Testis (tissue), 2 donors: ENCODE results near the gene ALDH5A1.

Source experiments
- CTCF ChIP-seq, 3 experiments: fragments of 450-650 bp in 2 of 3; fragments of 200-600 bp in 1 of 3; sonication (generic) in 1 of 3; IDR thresholded peaks; one replicate each; pipeline ENCODE4 v1.5.1; 2016 to 2019; ENCODE audit warnings: antibody characterized with exemption in 3 of 3, mild to moderate bottlenecking in 2 of 3, moderate library complexity in 1 of 3
- POLR2A ChIP-seq: fragments of 450-650 bp; IDR thresholded peaks from one replicate; pipeline ENCODE4 v1.6.1; 2017; ENCODE audit warnings: antibody characterized with exemption, mild to moderate bottlenecking, moderate library complexity

- TF ChIP-seq CTCF (IDR thresholded peaks at IDR 0.05) (no peak), POLR2A (no peak)
Observed at GRCh38 chr6:24451581-24452388, 43.0 kb upstream of the ALDH5A1 start.
